H1 (cell line): Measurements from ENCODE around the gene TXNDC2. TPM values are rescaled to one million over a fixed set of nuclear protein-coding genes. Genes with fewer than 3 reads are reported as not detected.
"Not testable (repeated sequence)": the region's sequence is repeated elsewhere in the genome, so short reads cannot be mapped to it uniquely, and the experiment has no call there.

Experiments used
- CTCF ChIA-PET: fragments of 300-600 bp; sonication (Branson Sonifier 250); formaldehyde crosslinking; loops from one replicate; lab custom pipeline; 2021; ENCODE audit not compliant: partially characterized antibody; lab: Charles Lee
- POLR2A ChIA-PET: fragments of 300-600 bp; sonication (Branson Sonifier 250); formaldehyde crosslinking; loops from one replicate; lab custom pipeline; 2021; ENCODE audit warnings: inconsistent platforms; ENCODE audit not compliant: partially characterized antibody; lab: Charles Lee
- DNase-seq, 2 experiments: peaks; one replicate each; pipeline versions ENCODE4 v3.0.0 to v3.0.0-alpha.2; 2010 to 2022; ENCODE audit warnings: low spot score in 2 of 2, low read depth in 1 of 2, mixed read lengths in 1 of 2
- FAIRE-seq: peaks from 2 replicates; lab custom pipeline; 2011; peaks lifted over from hg19 to GRCh38; lab: Jason Lieb, UNC
- H2AFZ ChIP-seq: 2 replicates; pipeline ENCODE4 v1.8.1; 2012; ENCODE audit warnings: low read length, inconsistent platforms
- H2AK5ac ChIP-seq: 2 replicates; pipeline ENCODE4 v1.6.1; 2013; ENCODE audit warnings: low read depth, low read length
- H2BK120ac ChIP-seq: replicated peaks from 2 replicates; pipeline ENCODE3; 2013; ENCODE audit warnings: low read depth, low read length, inconsistent platforms
- H2BK12ac ChIP-seq: 2 replicates; pipeline ENCODE4 v1.6.1; 2013; ENCODE audit warnings: low read depth, low read length
- H2BK15ac ChIP-seq: 2 replicates; pipeline ENCODE4 v1.6.1; 2013; ENCODE audit warnings: low read length
- H2BK20ac ChIP-seq: 2 replicates; pipeline ENCODE4 v1.6.1; 2013; ENCODE audit warnings: low read length
- H2BK5ac ChIP-seq: 2 replicates; pipeline ENCODE4 v1.6.1; 2013; ENCODE audit warnings: low read depth, low read length
- H3K14ac ChIP-seq: 2 replicates; pipeline ENCODE4 v1.6.1; 2013; ENCODE audit warnings: inconsistent platforms; ENCODE audit not compliant: insufficient read length
- H3K18ac ChIP-seq: 2 replicates; pipeline ENCODE4 v1.6.1; 2013; ENCODE audit warnings: low read length; ENCODE audit errors: extremely low read depth
- H3K23ac ChIP-seq: 2 replicates; pipeline ENCODE4 v1.6.1; 2013; ENCODE audit warnings: inconsistent platforms; ENCODE audit not compliant: insufficient read length
- H3K23me2 ChIP-seq: 2 replicates; pipeline ENCODE4 v1.6.1; 2013; ENCODE audit warnings: low read depth, low read length
- H3K27ac ChIP-seq: 2 replicates; pipeline ENCODE4 v1.6.1; 2011; ENCODE audit warnings: low read depth, low read length, inconsistent platforms
- H3K27me3 ChIP-seq, 4 experiments: replicated peaks in 1 of 4; 1 replicate in 1 of 4; 2 replicates in 3 of 4; pipeline versions ENCODE4 v1.6.1 to v1.8.1; 2011 to 2013; ENCODE audit warnings: low read length in 3 of 4, mild to moderate bottlenecking in 3 of 4, inconsistent platforms in 2 of 4, mixed read lengths in 2 of 4, moderate library complexity in 1 of 4; ENCODE audit not compliant: control insufficient read depth in 3 of 4, insufficient read depth in 3 of 4; ENCODE audit errors: extremely low read depth in 1 of 4
- H3K36me3 ChIP-seq, 4 experiments: 2 replicates each; pipeline versions ENCODE4 v1.6.1 to v1.8.1; 2011 to 2013; ENCODE audit warnings: mild to moderate bottlenecking in 4 of 4, low read length in 3 of 4, moderate library complexity in 2 of 4, control low read depth in 1 of 4, inconsistent platforms in 1 of 4; ENCODE audit not compliant: insufficient read depth in 4 of 4, control insufficient read depth in 2 of 4
- H3K4ac ChIP-seq: replicated peaks from 2 replicates; pipeline ENCODE3; 2013; ENCODE audit warnings: low read length, low read depth, mixed read lengths, inconsistent platforms; ENCODE audit not compliant: insufficient read length
- H3K4me1 ChIP-seq, 4 experiments: replicated peaks in 1 of 4; 1 replicate in 1 of 4; 2 replicates in 3 of 4; pipeline versions ENCODE4 v1.6.1 to v1.8.1; 2011 to 2013; ENCODE audit warnings: low read length in 3 of 4, inconsistent platforms in 2 of 4, mixed read lengths in 1 of 4; ENCODE audit not compliant: insufficient read depth in 4 of 4, control insufficient read depth in 3 of 4
- H3K4me2 ChIP-seq, 2 experiments: 2 replicates each; pipeline versions ENCODE4 v1.6.1 to v1.8.1; 2011 to 2013; ENCODE audit warnings: low read depth in 2 of 2, low read length in 2 of 2, control low read depth in 1 of 2, inconsistent platforms in 1 of 2, mild to moderate bottlenecking in 1 of 2; ENCODE audit not compliant: insufficient read depth in 1 of 2
- H3K4me3 ChIP-seq, 4 experiments: fragments of 200-600, 300-600 bp in 1 of 4; sonication (generic), shearing (Covaris generic), sonication (Bioruptor Twin) in 1 of 4; 2 replicates each; pipeline versions ENCODE4 v1.5.1 to v1.8.1; 2011 to 2016; ENCODE audit warnings: low read length in 4 of 4, low read depth in 3 of 4, control low read depth in 2 of 4, inconsistent platforms in 2 of 4, mild to moderate bottlenecking in 2 of 4, mixed read lengths in 1 of 4, moderate library complexity in 1 of 4; ENCODE audit not compliant: insufficient read depth in 2 of 4; ENCODE audit errors: extremely low read depth in 1 of 4
- H3K56ac ChIP-seq: replicated peaks from 2 replicates; pipeline ENCODE3; 2013; ENCODE audit warnings: low read depth, mild to moderate bottlenecking, mixed read lengths, low read length, inconsistent platforms; ENCODE audit not compliant: insufficient read length
- H3K79me1 ChIP-seq: 2 replicates; pipeline ENCODE4 v1.6.1; 2013; ENCODE audit warnings: low read depth, low read length, control low read depth
- H3K79me2 ChIP-seq, 2 experiments: 2 replicates each; pipeline versions ENCODE4 v1.6.1 to v1.8.1; 2012 to 2013; ENCODE audit warnings: low read length in 2 of 2, mild to moderate bottlenecking in 2 of 2, inconsistent platforms in 1 of 2; ENCODE audit not compliant: insufficient read depth in 2 of 2, control insufficient read depth in 1 of 2
- H3K9ac ChIP-seq, 4 experiments: replicated peaks in 1 of 4; 1 replicate in 1 of 4; 2 replicates in 3 of 4; pipeline versions ENCODE4 v1.6.1 to v1.8.1; 2011 to 2013; ENCODE audit warnings: low read depth in 3 of 4, low read length in 3 of 4, control low read depth in 2 of 4, mild to moderate bottlenecking in 2 of 4, moderate library complexity in 2 of 4, inconsistent platforms in 1 of 4; ENCODE audit errors: extremely low read depth in 1 of 4
- H3K9me3 ChIP-seq, 2 experiments: 2 replicates each; pipeline versions ENCODE4 v1.6.1 to v1.8.1; 2012 to 2013; ENCODE audit warnings: mild to moderate bottlenecking in 2 of 2, moderate library complexity in 2 of 2, control low read depth in 1 of 2, inconsistent platforms in 1 of 2, low read depth in 1 of 2, low read length in 1 of 2, mixed read lengths in 1 of 2; ENCODE audit not compliant: insufficient read depth in 2 of 2
- H4K20me1 ChIP-seq, 2 experiments: replicated peaks in 1 of 2; 2 replicates each; pipeline versions ENCODE3 to v1.8.1; 2011 to 2013; ENCODE audit warnings: inconsistent platforms in 2 of 2, low read length in 2 of 2, mild to moderate bottlenecking in 1 of 2; ENCODE audit not compliant: insufficient read depth in 2 of 2, control insufficient read depth in 1 of 2
- H4K5ac ChIP-seq: 2 replicates; pipeline ENCODE4 v1.6.1; 2013; ENCODE audit warnings: low read length, low read depth, mixed read lengths, inconsistent platforms; ENCODE audit not compliant: insufficient read length
- H4K8ac ChIP-seq: 2 replicates; pipeline ENCODE4 v1.8.0; 2013; ENCODE audit warnings: mild to moderate bottlenecking, moderate library complexity, low read length, inconsistent platforms; ENCODE audit not compliant: insufficient read depth; ENCODE audit errors: extremely low read depth
- H4K91ac ChIP-seq: replicated peaks from 2 replicates; pipeline ENCODE3; 2013; ENCODE audit warnings: low read length, mixed read lengths, inconsistent platforms; ENCODE audit not compliant: insufficient read length
- SP1 ChIP-seq: IDR thresholded peaks from 2 replicates; pipeline ENCODE4 v1.6.1; 2011; ENCODE audit warnings: low read depth, low read length
- WGBS, 2 experiments: shearing (Covaris generic) in 1 of 2; methylation state at CpG; one replicate each; pipeline versions ENCODE4 v1.1.6 to v1.1.7; 2013 to 2015; ENCODE audit warnings: low lambda C conversion rate in 2 of 2, mixed read lengths in 2 of 2, inconsistent platforms in 1 of 2, low coverage in 1 of 2, missing lambda C conversion rate in 1 of 2; ENCODE audit not compliant: insufficient replicate concordance in 2 of 2, insufficient coverage in 1 of 2, insufficient read length in 1 of 2; ENCODE audit errors: extremely low coverage in 1 of 2, missing lambda C conversion rate in 1 of 2; 5-methylcytosine and 5-hydroxymethylcytosine counted together
- polyA plus RNA-seq, 7 experiments: library from polyadenylated mRNA; depleted of rRNA in 3 of 7; stranded (reverse) in 5 of 7; unstranded in 2 of 7; fragments of >200 nt in 5 of 7; fragments of 200-250 nt in 2 of 7; gene quantifications; 1 replicate in 5 of 7; 2 replicates in 1 of 7; 4 replicates in 1 of 7; pipeline versions ENCODE4 v1.2.1 to v1.2.3, GENCODE V29; 2011 to 2013; ENCODE audit warnings: missing spikeins in 2 of 7, mixed read lengths in 2 of 7
- total RNA-seq: library from RNA; stranded (reverse); fragmentation: NEBNext Ultra II Directional; extraction: Animal tissue kit (Norgen Biotek cat#: 25700); gene quantifications from 2 replicates; pipeline ENCODE4 v1.2.1, GENCODE V29; 2021

Gene TXNDC2
- total and polyA plus RNA-seq, 2 of the 8 experiments (the other 6 are each of a cell fraction or from before 2014, with no cell fraction given) = 0.09 TPM; not detected in 1

GRCh38 chr18:9912285-9912684 is 26.5 kb downstream of the TXNDC2 start:
- H3K4ac ChIP-seq, H2AFZ ChIP-seq, H2BK20ac ChIP-seq, H2BK120ac ChIP-seq, H2AK5ac ChIP-seq, H3K23me2 ChIP-seq, H3K56ac ChIP-seq, H3K79me1 ChIP-seq, H3K18ac ChIP-seq, CTCF ChIA-PET, H4K8ac ChIP-seq, H4K5ac ChIP-seq, H3K4me2 ChIP-seq, H3K27ac ChIP-seq, H3K4me3 ChIP-seq, H2BK15ac ChIP-seq, H4K91ac ChIP-seq, H3K27me3 ChIP-seq, FAIRE-seq, H3K4me1 ChIP-seq, H3K14ac ChIP-seq, H3K9ac ChIP-seq, H2BK12ac ChIP-seq, H3K9me3 ChIP-seq, DNase-seq, H2BK5ac ChIP-seq, H3K36me3 ChIP-seq, H4K20me1 ChIP-seq, H3K23ac ChIP-seq: not testable (repeated sequence)
- TF ChIP-seq SP1 = peak; percentile 78; the same call in 1 of the 2 replicates
- WGBS, 2 experiments = 94% methylated on average over 1 of the region's 1 CpG; no CpG with 5 or more reads in 1 of the 2 experiments
- POLR2A ChIA-PET = interaction anchor here (1.6 kb wide), 1 partner anchor 12 kb away, joined by 8 read pairs; no protein-coding TSS in a partner anchor
- H3K79me2 ChIP-seq = peaks cover 10 to 28% of the 10 kb centered on the region in 2 experiments
